Peyer's patch (tissue), 4 donors: ENCODE results near the gene HECTD4. TPM values are rescaled to one million over a fixed set of nuclear protein-coding genes. Genes with fewer than 3 reads are reported as not detected.

Experiments
- DNase-seq, 3 donors: peaks; one replicate each; pipeline ENCODE4 v3.0.0-alpha.2; 2017 to 2019
- H3K27ac ChIP-seq, 4 donors: fragments of 200-600 bp; sonication (generic); one replicate each; pipeline ENCODE4 v1.5.1; 2016 to 2019
- H3K27me3 ChIP-seq, 2 donors: fragments of 200-600 bp; sonication (generic); one replicate each; pipeline ENCODE4 v1.5.1; 2019
- H3K36me3 ChIP-seq, 3 donors: fragments of 200-600 bp; sonication (generic); one replicate each; pipeline ENCODE4 v1.5.1; 2016 to 2019
- H3K4me1 ChIP-seq, 4 donors: fragments of 200-600 bp; sonication (generic); one replicate each; pipeline ENCODE4 v1.5.1; 2016 to 2019
- H3K4me3 ChIP-seq, 4 donors: fragments of 200-600 bp; sonication (generic); 1 replicate in 3 of 4; 2 replicates in 1 of 4; pipeline ENCODE4 v1.5.1; 2016 to 2019; ENCODE audit warnings: mild to moderate bottlenecking in 1 of 4
- H3K9me3 ChIP-seq, 4 donors: fragments of 200-600 bp; sonication (generic); one replicate each; pipeline ENCODE4 v1.5.1; 2016 to 2019; ENCODE audit warnings: mild to moderate bottlenecking in 1 of 4
- POLR2A ChIP-seq, 2 donors: fragments of 450-650 bp; IDR thresholded peaks; one replicate each; pipeline ENCODE4 v1.5.1; 2017; ENCODE audit warnings: antibody characterized with exemption in 2 of 2, mild to moderate bottlenecking in 2 of 2, moderate library complexity in 2 of 2
- total RNA-seq, 4 donors: library from RNA; depleted of rRNA; stranded (reverse); fragments of >200 nt; gene quantifications; one replicate each; pipeline ENCODE4 v1.1.0, GENCODE V29; 2016
- TF ChIP-seq, protein P1 (sequence below), 6 experiments: fragments of 450-650 bp in 4 of 6; fragments of 200-600 bp in 2 of 6; sonication (generic) in 1 of 6; IDR thresholded peaks; one replicate each; pipeline ENCODE4 v1.5.1; 2017 to 2019; ENCODE audit warnings: antibody characterized with exemption in 6 of 6, mild to moderate bottlenecking in 3 of 6, moderate library complexity in 1 of 6

The HECTD4 gene
- total RNA-seq, 4 donors from 2014 or later: 49.9 to 118 (median 87.3) TPM

DNA sequence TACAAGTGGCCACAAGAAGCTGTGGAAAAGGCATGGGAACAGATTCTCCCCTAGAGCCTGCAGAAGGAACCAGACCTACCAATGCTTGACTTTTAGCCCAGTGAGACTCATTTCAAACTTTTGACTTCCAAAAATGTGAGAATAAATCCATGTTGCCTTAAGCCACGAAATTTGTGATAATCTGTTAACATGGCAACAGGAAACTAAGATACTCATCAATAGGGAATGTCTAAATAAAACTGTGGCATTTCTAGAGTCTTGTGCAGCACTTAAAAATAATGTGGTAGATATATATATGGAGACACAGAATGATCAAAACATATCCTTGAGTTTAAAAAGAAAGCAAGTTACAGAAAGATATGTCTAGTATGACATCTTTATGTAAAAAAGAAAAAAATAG is 12.0 kb downstream of the HECTD4 start:
- Histone ChIP-seq H3K9me3 (no peaks in the 10 kb centered on the region), H3K27ac (no peak overlapping the region)

DNA sequence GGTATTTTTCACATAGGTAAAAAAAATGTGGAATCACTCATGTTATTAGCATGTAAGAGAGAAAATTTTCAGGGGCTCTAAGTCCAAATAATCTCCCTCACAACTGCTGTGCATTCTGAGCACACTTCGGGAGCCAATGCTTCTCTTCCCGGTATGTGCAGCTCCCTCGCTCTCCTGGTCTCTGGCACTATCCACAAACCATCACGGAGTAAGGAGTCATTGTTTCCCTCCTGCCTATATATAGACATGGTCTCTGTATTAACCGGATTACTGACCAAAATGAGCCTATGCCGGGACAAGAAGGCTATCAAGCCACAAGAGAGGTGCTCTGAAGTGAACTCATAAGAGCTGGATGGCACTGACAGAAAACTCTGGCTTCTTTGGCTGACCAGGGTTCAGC is 13.4 kb downstream of the HECTD4 start:
- peaks cover 0 to 6% (median 0%) of the 10 kb centered on the region in 4 donors for H3K4me1 ChIP-seq
- H3K36me3 ChIP-seq: no peaks in the 10 kb centered on the region
- H3K27me3 ChIP-seq: no peaks in the 10 kb centered on the region
- no peak for TF ChIP-seq POLR2A (IDR thresholded peaks at IDR 0.05)
- TF ChIP-seq, protein P1, sequence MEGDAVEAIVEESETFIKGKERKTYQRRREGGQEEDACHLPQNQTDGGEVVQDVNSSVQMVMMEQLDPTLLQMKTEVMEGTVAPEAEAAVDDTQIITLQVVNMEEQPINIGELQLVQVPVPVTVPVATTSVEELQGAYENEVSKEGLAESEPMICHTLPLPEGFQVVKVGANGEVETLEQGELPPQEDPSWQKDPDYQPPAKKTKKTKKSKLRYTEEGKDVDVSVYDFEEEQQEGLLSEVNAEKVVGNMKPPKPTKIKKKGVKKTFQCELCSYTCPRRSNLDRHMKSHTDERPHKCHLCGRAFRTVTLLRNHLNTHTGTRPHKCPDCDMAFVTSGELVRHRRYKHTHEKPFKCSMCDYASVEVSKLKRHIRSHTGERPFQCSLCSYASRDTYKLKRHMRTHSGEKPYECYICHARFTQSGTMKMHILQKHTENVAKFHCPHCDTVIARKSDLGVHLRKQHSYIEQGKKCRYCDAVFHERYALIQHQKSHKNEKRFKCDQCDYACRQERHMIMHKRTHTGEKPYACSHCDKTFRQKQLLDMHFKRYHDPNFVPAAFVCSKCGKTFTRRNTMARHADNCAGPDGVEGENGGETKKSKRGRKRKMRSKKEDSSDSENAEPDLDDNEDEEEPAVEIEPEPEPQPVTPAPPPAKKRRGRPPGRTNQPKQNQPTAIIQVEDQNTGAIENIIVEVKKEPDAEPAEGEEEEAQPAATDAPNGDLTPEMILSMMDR (IDR thresholded peaks at IDR 0.05): no peak
- H3K4me3 ChIP-seq: no peak overlapping the region
- DNase-seq: no peak
- no peaks in the 10 kb centered on the region for H3K9me3 ChIP-seq
- H3K27ac ChIP-seq: no peak overlapping the region

More for the DNA sequence above, 12.0 kb downstream of the HECTD4 start:
- TF ChIP-seq, protein P1 (IDR thresholded peaks at IDR 0.05): no peak
- no peak for TF ChIP-seq POLR2A (IDR thresholded peaks at IDR 0.05)
- no peak for DNase-seq
- H3K27me3 ChIP-seq: no peaks in the 10 kb centered on the region
- peaks cover 0 to 6% (median 0%) of the 10 kb centered on the region in 4 donors for H3K4me1 ChIP-seq
- no peaks in the 10 kb centered on the region for H3K36me3 ChIP-seq
- no peak overlapping the region for H3K4me3 ChIP-seq

DNA sequence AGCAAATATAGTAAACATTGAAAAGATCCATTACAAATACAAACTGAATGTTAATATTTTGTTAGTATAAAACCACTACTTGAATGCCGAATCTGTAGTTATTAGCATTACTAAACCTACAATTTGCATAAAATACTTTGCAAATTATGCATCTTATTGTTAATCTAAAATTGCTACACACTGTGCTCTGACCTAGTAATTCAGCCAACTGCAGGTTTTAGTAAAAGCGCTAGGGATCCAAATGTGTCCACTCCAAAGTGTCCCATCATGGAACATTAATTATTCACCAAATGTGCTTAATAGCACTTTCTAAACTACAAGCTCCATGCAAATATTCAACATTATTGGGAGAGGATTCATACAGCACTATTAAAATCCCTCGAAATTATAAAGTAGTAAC is 14.3 kb downstream of the HECTD4 start:
- Histone ChIP-seq H3K36me3 (no peaks in the 10 kb centered on the region), H3K4me1 (peaks cover 0 to 6% (median 0%) of the 10 kb centered on the region in 4 donors), H3K4me3 (no peak overlapping the region), H3K27me3 (no peaks in the 10 kb centered on the region), H3K9me3 (no peaks in the 10 kb centered on the region), H3K27ac (no peak overlapping the region)
- no peak for DNase-seq
- TF ChIP-seq POLR2A (IDR thresholded peaks at IDR 0.05): no peak
- TF ChIP-seq, protein P1 (IDR thresholded peaks at IDR 0.05): no peak

GRCh38 chr12:112362310-112362709 is 19.9 kb downstream of the HECTD4 start:
- no peaks in the 10 kb centered on the region for H3K27me3 ChIP-seq
- no peaks in the 10 kb centered on the region for H3K36me3 ChIP-seq
- TF ChIP-seq, protein P1 (IDR thresholded peaks at IDR 0.05): no peak
- TF ChIP-seq POLR2A (IDR thresholded peaks at IDR 0.05): no peak
- H3K4me1 ChIP-seq: no peaks in the 10 kb centered on the region
- H3K27ac ChIP-seq: no peak overlapping the region
- H3K9me3 ChIP-seq: no peaks in the 10 kb centered on the region
- DNase-seq: no peak
- H3K4me3 ChIP-seq: no peak overlapping the region

GRCh38 chr12:112361271-112361670 is 21.0 kb downstream of the HECTD4 start:
- Histone ChIP-seq H3K4me1 (no peaks in the 10 kb centered on the region), H3K9me3 (no peaks in the 10 kb centered on the region), H3K27me3 (no peaks in the 10 kb centered on the region), H3K4me3 (no peak overlapping the region), H3K27ac (no peak overlapping the region), H3K36me3 (no peaks in the 10 kb centered on the region)
- TF ChIP-seq POLR2A (IDR thresholded peaks at IDR 0.05): no peak
- TF ChIP-seq, protein P1 (IDR thresholded peaks at IDR 0.05): no peak
- DNase-seq: no peak

DNA sequence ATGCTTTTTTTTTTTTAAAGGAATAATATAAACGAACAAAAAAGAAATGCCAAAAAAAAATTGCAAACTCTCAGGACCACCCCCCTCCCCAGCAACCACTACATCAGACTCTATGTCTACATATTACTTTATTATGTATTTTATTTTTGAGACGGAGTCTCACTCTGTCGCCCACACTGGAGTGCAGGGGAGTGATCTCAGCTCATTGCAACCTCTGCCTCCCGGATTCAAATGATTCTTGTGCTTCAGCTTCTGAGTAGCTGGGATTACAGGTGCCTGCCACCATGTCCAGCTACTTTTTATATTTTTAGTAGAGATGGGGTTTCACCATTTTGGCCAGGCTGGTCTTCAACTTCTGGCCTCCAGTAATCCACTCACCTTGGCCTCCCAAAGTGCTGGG is 22.9 kb downstream of the HECTD4 start:
- Histone ChIP-seq H3K4me3 (no peak overlapping the region), H3K9me3 (no peaks in the 10 kb centered on the region), H3K27ac (no peak overlapping the region), H3K36me3 (no peaks in the 10 kb centered on the region), H3K27me3 (no peaks in the 10 kb centered on the region), H3K4me1 (no peaks in the 10 kb centered on the region)
- no peak for DNase-seq
- TF ChIP-seq, protein P1 (IDR thresholded peaks at IDR 0.05): no peak
- TF ChIP-seq POLR2A (IDR thresholded peaks at IDR 0.05): no peak
